ENCODE data around the gene FUT7. TPM values are rescaled to one million over a fixed set of nuclear protein-coding genes. Genes with fewer than 3 reads are reported as not detected.

The FUT7 gene
- total RNA-seq, 4 donors from 2014 or later: not detected

- Histone ChIP-seq H3K4me3 (replicated peaks in 1 of 3) (no peak overlapping the region), H3K9me3 (no peaks in the 10 kb centered on the region), H3K27me3 (no peaks in the 10 kb centered on the region), H3K4me1 (peaks cover 13 to 29% of the 10 kb centered on the region in 2 donors), H3K36me3 (no peaks in the 10 kb centered on the region), H3K27ac (no peak overlapping the region)
- intact Hi-C loops (cut with DNase I): no loop called here
- DNase-seq: no peak
- TF ChIP-seq POLR2A (IDR thresholded peaks at IDR 0.05) (no peak), CTCF (IDR thresholded peaks at IDR 0.05) (no peak)
- 100% methylated on average over 4 of the region's 4 CpGs for WGBS, 2 donors
Observed at GRCh38 chr9:136988872-136989271, 43.0 kb downstream of the FUT7 start.

GRCh38 chr9:136985853-136986252, 46.0 kb downstream of the FUT7 start:
- no peaks in the 10 kb centered on the region for H3K27me3 ChIP-seq
- no peaks in the 10 kb centered on the region for H3K36me3 ChIP-seq
- peaks cover 0 to 7% of the 10 kb centered on the region in 2 donors for H3K4me1 ChIP-seq
- no peak overlapping the region for H3K4me3 ChIP-seq (replicated peaks in 1 of 3)
- no peak for TF ChIP-seq POLR2A (IDR thresholded peaks at IDR 0.05)
- no peak for TF ChIP-seq CTCF (IDR thresholded peaks at IDR 0.05)
- DNase-seq: no peak
- no peaks in the 10 kb centered on the region for H3K9me3 ChIP-seq
- 43 to 47% methylated on average over 18 to 22 of the region's 33 CpGs for WGBS, 2 donors
- H3K27ac ChIP-seq: no peak overlapping the region
- intact Hi-C loops (cut with DNase I): no loop called here

- WGBS, 2 donors: 33 to 50% methylated on average over 1 to 13 of the region's 48 CpGs
- Histone ChIP-seq H3K9me3 (no peaks in the 10 kb centered on the region), H3K27ac (no peak overlapping the region), H3K36me3 (no peaks in the 10 kb centered on the region), H3K4me3 (replicated peaks in 1 of 3) (no peak overlapping the region), H3K4me1 (peaks cover 0 to 7% of the 10 kb centered on the region in 2 donors), H3K27me3 (no peaks in the 10 kb centered on the region)
- intact Hi-C loops (cut with DNase I): no loop called here
- TF ChIP-seq POLR2A (IDR thresholded peaks at IDR 0.05): no peak
- DNase-seq: no peak
Observed at GRCh38 chr9:136985027-136985602, 46.8 kb downstream of the FUT7 start.

GRCh38 chr9:136984464-136985026, 47.3 kb downstream of the FUT7 start:
- WGBS, 2 donors: 54 to 64% methylated on average over 10 to 22 of the region's 29 CpGs
- TF ChIP-seq POLR2A (IDR thresholded peaks at IDR 0.05): no peak
- DNase-seq: no peak
- intact Hi-C loops (cut with DNase I): no loop called here
- Histone ChIP-seq H3K27ac (no peak overlapping the region), H3K4me3 (replicated peaks in 1 of 3) (no peak overlapping the region), H3K36me3 (no peaks in the 10 kb centered on the region), H3K9me3 (no peaks in the 10 kb centered on the region), H3K27me3 (no peaks in the 10 kb centered on the region), H3K4me1 (peaks cover 0 to 7% of the 10 kb centered on the region in 2 donors)

- intact Hi-C loops (cut with DNase I): no loop called here
- H3K9me3 ChIP-seq: no peaks in the 10 kb centered on the region
- TF ChIP-seq CTCF (IDR thresholded peaks at IDR 0.05) (no peak), POLR2A (IDR thresholded peaks at IDR 0.05) (no peak)
- H3K4me3 ChIP-seq (replicated peaks in 1 of 3): no peak overlapping the region
- no peak for DNase-seq
- 78 to 85% methylated on average over 6 to 10 of the region's 11 CpGs for WGBS, 2 donors
- H3K27ac ChIP-seq: no peak overlapping the region
- H3K36me3 ChIP-seq: no peaks in the 10 kb centered on the region
- peaks cover 0 to 7% of the 10 kb centered on the region in 2 donors for H3K4me1 ChIP-seq
- H3K27me3 ChIP-seq: no peaks in the 10 kb centered on the region
Observed at GRCh38 chr9:136983656-136984314, 48.1 kb downstream of the FUT7 start.

GRCh38 chr9:136983167-136983566, 48.7 kb downstream of the FUT7 start:
- DNase-seq: no peak
- Histone ChIP-seq H3K27me3 (no peaks in the 10 kb centered on the region), H3K4me1 (peaks cover under 1 to 10% of the 10 kb centered on the region in 2 donors), H3K27ac (no peak overlapping the region), H3K36me3 (no peaks in the 10 kb centered on the region), H3K4me3 (replicated peaks in 1 of 3) (no peak overlapping the region), H3K9me3 (no peaks in the 10 kb centered on the region)
- TF ChIP-seq CTCF (IDR thresholded peaks at IDR 0.05): no peak
- no peak for TF ChIP-seq POLR2A (IDR thresholded peaks at IDR 0.05)
- 93 to 97% methylated on average over 4 to 8 of the region's 9 CpGs for WGBS, 2 donors
- intact Hi-C loops (cut with DNase I): no loop called here

Measured in thyroid gland (tissue), 4 donors.